GM13976 (cell line): ENCODE data around the gene SEC61A1.

Experiments used
- DNase-seq: peaks from one replicate; pipeline ENCODE4 v3.0.0; 2012; ENCODE audit warnings: low spot score
- CTCF ChIP-seq: IDR thresholded peaks from 2 replicates; pipeline ENCODE4 v1.5.1; 2012; ENCODE audit warnings: borderline replicate concordance, mild to moderate bottlenecking; ENCODE audit not compliant: insufficient read depth; ENCODE audit errors: extremely low read depth, missing control alignments, control extremely low read depth
- in situ Hi-C: fragments of 300-500 bp; cut with MboI; formaldehyde crosslinking; loops from one replicate; pipeline ENCODE4 v1.12.0; 2022; ENCODE audit warnings: low sequenced_read_pairs, mixed read lengths, inconsistent platforms; ENCODE audit not compliant: unreplicated experiment

Gene SEC61A1

GRCh38 chr3:128083980-128084674, 31.9 kb downstream of the SEC61A1 start:
- no peak for TF ChIP-seq CTCF
- no peak for DNase-seq
- in situ Hi-C loops = loop anchor here (10.0 kb wide), 1 partner anchor 521 kb away; no protein-coding TSS in a partner anchor

- no peak for DNase-seq
- in situ Hi-C loops = loop anchor here (10.0 kb wide), 1 partner anchor 520 kb away; no protein-coding TSS in a partner anchor
- TF ChIP-seq CTCF = no peak
These were observed 32.4 kb downstream of the SEC61A1 start for GRCh38 chr3:128084675-128085021.

GRCh38 chr3:128089135-128089534, 36.9 kb downstream of the SEC61A1 start:
- in situ Hi-C loops = loop anchor here (10.0 kb wide), 1 partner anchor 516 kb away; no protein-coding TSS in a partner anchor
- no peak for TF ChIP-seq CTCF
- no peak for DNase-seq

GRCh38 chr3:128091586-128091985, 39.3 kb downstream of the SEC61A1 start:
- no peak for DNase-seq
- TF ChIP-seq CTCF = no peak
- in situ Hi-C loops = no loop called here

GRCh38 chr3:128094295-128095151, 42.3 kb downstream of the SEC61A1 start:
- in situ Hi-C loops = no loop called here
- no peak for TF ChIP-seq CTCF
- no peak for DNase-seq

GRCh38 chr3:128095222-128095703, 43.0 kb downstream of the SEC61A1 start:
- DNase-seq = peak; percentile 82
- in situ Hi-C loops = no loop called here
- peak; percentile 87 for TF ChIP-seq CTCF
